Measurements from ENCODE around the gene NOP53.
"Not testable (repeated sequence)": the region's sequence is repeated elsewhere in the genome, so short reads cannot be mapped to it uniquely, and the experiment has no call there.

The NOP53 gene

DNA sequence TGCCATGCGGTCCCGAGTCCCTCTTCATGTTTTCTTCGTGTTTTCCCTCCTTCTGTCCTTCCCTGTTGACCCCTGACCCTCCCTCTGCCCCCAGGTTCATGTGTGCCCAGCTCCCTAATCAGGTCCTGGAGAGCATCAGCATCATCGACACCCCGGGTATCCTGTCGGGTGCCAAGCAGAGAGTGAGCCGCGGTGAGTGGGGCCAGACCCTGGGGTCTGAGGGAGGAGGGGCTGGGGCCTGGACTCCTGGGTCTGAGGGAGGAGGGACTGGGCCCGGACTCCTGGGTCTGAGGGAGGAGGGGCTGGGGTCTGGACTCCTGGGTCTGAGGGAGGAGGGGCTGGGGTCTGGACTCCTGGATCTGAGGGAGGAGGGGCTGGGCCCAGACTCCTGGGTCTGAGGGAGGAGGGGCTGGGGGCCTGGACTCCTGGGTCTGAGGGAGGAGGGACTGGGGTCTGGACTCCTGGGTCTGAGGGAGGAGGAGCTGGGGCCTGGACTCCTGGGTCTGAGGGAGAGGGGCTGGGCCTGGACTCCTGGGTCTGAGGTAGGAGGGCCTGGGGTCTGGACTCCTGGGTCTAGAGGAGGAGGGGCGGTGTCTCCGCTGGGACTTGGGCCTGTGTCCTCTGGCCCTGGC, 26.8 kb upstream of the NOP53 start:
- not testable (repeated sequence) for DNase-seq

DNA sequence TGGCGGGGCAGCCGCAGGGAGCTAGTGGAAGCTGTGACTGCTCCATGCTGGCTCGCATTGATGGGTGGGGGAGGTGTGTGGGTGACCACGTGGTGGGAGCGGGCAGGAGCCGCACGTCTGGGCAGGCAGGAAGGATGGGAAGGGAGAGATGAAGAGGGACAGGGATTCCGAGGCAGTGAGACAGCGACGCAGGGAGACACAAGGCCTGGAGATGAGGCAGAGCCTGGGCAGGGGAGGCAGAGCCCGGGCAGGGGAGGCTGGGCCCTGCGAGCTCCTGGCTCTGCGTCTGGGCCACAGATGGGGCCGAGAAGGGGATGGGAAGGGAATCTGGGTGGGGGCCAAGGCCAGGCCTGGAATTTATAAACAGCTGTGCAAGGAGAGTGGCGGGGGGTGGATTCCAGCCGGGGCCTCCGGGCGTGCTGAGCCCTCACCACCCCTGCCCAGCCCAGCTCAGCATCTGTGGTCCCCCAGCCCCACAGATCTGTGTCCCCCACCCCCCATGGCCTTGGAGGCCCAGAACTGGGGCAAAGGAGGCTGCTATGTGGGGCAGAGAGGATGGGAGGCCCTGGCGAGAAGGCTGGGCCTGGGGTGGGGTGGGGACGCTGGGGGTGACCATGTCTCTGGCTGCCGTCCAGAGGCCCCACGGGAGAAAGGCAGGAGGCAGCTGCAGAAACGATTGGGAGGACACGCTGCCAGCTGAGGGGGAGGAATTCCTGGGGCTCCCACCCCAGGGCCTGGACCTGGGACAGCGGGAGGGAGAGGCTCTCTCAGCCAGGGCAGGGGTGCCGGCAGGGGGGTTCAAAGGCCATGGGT, 26.1 kb upstream of the NOP53 start:
- peak in 1 of 2 donors; percentile 41 for DNase-seq

DNA sequence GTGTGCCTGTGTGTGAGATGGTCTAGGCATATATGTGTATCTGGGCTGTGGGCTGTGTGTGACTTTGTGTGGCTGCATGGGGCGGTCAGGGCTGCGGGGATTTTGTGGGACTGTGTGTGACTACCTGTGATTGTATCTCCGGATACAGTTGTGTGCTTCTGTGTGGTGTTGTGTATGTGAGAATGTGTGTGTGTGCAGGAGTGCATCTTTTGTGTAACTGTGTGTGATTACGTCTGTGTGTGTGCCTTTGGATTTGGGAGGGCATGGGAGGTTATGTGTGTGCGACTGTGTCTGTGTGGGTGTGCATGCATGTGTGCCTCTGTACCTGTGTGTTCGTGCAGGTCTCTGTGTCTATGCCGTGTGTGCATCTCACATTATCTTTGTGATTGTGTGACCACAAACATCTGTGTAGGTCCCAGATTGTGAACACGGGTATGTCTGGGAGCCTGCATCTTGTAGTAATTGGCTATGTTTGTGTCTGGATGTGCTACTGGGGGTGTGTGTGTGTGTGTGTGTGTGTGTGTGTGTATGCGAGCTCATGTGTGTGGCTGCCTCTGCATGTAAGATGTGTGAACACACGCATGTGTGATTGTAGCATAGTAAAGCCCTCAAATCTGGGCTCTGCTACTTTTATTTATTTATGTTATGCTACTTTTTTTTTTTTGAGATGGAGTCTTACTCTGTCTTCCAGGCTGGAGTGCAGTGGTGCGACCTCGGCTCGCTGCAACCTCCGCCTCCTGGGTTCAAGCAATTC, 24.5 kb upstream of the NOP53 start:
- no peak for DNase-seq

DNA sequence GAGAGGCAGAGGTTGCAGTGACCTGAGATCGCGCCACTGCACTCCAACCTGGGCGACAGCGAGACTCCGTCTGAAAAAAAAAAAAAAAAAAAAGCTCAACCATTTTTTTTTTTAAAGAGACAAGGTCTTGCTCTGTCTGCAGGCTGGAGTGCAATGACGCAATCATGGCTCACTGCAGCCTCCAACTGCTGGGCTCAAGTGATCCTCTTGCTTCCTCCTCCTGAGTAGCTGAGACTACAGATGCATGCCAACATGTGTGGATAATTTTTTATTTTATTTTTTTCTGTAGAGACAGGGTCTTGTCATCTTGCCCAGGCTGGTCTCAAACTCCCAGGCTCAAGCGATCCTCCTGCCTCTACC, 21.8 kb upstream of the NOP53 start:
- no peak for DNase-seq

DNA sequence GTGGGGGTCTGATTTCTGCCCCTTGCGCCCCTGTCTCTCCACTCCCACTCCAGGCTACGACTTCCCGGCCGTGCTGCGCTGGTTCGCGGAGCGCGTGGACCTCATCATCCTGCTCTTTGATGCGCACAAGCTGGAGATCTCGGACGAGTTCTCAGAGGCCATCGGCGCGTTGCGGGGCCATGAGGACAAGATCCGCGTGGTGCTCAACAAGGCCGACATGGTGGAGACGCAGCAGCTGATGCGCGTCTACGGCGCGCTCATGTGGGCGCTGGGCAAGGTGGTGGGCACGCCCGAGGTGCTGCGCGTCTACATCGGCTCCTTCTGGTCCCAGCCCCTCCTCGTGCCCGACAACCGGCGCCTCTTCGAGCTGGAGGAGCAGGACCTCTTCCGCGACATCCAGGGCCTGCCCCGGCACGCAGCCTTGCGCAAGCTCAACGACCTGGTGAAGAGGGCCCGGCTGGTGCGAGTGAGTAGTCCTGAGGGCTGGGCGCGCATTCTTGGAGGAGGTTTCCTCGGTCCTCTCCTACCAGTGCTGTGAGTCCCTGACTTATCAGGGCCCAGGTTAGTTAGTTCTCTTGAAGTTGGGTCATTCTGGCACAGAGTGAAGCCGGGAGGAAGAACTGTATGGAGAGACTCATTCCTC, 19.5 kb upstream of the NOP53 start:
- DNase-seq = no peak

DNA sequence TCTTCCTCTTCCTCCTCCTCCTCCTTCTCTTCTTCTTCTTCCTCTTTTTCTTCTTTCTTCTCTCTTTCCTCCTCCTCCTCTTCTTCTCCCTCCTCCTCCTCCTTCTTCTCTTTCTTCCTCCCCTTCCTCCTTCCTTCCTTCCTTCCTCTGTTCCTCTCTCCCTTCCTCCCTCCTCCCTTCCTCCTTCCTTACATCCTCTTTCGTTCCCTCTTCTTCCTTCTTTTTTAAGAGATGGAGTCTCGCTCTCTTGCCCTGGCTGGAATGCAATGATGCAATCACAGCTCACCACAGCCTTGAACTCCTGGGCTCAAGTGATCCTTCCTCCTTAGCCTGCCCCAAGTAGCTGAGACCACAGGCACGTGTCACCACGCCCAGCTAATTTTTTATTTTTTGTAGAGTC, 18.9 kb upstream of the NOP53 start:
- no peak for DNase-seq

DNA sequence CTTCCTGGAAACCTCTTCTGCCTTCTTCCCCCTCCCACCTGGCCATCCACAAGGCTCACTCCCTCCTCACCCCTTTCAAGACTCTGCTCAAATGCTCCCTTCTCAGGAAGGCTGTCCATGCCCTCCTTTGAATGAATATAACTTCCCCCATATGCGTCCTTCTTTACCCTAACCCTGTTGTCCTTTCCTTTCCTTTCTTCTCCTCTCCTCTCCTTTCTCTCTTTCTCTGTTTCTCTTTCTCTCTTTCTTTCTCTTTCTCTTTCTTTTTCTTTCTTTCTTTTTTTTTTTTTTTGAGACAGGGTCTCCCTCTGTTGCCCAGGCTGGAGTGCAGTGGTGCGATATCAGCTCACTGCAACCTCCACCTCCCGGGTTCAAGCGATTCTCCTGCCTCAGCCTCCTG, 17.1 kb upstream of the NOP53 start:
- DNase-seq = not testable (repeated sequence)

DNA sequence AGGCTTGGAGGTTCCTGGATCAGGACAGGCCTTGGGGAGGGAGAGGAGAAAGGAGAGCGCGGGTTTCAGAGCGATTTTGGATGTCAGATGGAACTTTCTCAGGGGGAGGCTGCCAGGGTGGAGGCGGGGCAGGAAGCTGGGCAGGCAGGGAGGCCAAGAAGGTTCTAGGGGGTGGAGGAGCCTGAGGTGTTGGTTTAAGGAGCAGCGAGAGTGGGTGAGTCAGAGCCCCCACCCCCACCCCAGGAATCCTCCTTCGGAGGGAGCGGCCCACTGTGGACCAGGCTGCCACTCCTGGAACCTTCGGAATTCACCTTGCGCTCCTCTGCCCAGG, 15.9 kb upstream of the NOP53 start:
- no peak for DNase-seq

DNA sequence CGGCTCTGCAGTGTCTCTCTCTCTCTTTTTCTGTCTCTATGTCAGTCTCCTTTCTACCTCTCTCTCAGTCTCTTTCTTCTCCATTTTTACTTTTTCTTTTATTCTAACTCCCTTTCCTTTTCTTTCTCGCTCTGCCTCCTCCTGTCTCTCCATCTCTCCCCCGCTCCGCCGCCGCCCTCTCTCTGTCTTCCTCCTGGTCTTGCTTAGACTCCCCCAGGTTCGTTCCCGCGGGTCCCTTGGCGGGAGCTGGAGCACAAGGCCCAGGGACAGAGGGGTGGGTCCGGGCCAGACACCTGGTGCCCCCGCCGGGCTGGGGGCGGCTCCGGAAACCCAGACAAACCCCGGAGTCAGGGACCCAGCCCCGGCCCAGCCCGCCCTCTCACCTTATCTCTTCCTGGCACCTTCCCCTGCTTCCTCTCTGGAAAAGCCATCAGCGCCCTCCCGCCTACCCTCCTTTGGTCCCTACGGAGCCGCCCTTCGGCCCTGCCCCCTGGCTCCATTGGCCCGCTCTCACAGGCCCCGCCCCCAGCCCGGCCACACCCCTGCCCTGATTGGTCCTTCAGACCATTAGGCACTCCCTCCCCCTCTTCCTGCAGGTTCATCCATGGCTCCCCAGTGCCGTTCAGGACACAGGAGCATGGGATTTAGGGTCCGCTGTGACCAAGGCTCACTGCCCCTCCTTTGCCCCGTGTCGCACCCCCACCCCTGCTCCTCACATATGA, 15.4 kb upstream of the NOP53 start:
- no peak for DNase-seq

DNA sequence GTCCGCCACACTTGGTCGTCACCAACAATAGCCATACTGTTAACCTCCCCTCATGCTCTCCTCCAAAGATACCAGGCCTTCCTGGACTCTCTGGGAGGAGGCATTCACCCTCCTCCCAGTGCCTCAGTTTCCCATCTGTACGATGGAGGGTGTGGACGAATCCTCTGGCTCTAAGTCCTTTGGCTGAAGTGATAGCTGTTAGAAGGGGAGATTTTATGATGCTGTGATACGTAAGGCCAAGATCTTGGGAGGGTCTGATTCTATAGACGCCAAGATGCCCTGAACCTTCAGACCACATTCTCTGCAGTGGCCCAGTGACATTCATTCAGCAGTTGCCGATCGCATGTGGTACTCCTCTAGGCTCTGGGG, 14.8 kb upstream of the NOP53 start:
- DNase-seq = no peak

DNA sequence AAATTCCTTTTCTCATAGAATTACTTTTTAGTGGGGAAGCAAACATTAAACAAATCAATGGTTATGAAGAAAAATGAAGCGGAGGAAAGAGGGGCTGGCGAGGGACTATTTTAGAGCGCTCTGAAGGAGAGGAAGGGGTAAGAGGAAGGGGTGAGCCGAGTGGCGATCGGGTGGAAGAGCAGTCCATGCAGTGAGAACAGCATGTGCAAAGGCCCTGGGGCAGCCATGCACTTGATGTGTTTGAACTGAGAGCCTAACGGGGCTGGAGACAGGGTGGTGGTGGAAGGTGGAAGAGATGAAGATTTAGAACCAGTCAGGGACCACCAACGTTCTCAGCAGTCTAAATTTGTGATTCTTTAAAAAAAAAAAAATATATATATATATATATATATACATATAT, 14.4 kb upstream of the NOP53 start:
- no peak for DNase-seq

DNA sequence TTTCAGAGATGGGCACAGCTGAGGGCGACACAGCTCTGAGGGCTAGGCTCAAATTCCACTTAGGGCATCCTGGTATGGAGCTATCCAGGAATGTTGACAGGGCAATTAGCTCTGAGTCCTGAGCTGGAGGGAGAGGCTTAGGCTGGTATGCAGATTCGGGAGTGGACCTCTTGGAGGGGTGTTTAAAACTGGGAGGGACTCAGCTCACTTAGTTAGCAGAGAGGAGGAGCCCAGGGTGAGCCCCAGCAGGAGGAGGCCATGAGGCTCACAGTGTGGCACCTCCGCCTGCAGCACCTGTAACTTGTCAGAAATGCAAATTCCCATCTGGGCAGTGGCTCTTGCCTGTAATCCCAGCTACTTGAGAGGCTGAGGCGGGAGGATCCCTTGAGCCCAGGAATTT, 10.2 kb upstream of the NOP53 start:
- no peak for DNase-seq

DNA sequence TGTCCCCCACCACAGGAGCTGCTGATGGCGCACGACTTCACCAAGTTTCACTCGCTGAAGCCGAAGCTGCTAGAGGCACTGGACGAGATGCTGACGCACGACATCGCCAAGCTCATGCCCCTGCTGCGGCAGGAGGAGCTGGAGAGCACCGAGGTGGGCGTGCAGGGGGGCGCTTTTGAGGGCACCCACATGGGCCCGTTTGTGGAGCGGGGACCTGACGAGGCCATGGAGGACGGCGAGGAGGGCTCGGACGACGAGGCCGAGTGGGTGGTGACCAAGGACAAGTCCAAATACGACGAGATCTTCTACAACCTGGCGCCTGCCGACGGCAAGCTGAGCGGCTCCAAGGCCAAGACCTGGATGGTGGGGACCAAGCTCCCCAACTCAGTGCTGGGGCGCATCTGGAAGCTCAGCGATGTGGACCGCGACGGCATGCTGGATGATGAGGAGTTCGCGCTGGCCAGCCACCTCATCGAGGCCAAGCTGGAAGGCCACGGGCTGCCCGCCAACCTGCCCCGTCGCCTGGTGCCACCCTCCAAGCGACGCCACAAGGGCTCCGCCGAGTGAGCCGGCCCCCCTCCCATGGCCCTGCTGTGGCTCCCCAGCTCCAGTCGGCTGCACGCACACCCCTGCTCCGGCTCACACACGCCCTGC, 4.4 kb upstream of the NOP53 start:
- DNase-seq = no peak

DNA sequence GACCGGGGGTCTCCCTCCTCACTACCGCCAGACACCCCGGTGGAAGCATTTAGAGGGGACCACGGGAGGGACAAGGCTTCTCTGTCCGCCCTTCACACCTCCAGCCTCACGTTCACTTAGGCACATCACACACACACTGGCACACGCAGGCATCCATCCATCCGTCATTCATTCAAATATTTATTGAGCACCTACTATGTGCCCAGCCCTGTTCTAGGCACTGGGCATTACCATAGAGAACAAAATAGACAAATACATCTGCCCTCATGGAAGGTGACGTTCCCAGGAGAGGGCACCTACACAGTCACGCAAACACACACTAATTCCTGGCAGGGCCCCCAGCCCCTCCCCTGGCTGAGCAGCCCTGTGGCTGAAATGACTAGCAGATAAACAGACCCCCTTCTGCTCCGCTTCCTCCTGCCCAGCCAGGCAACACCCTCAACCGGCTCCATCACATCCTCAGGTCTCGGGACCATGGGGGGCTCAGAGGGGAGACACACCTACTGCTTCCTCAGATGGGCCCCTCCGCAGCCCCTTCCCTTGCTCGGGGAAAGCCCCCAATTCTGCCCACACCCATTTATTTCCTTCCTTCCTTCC, 3.7 kb upstream of the NOP53 start:
- DNase-seq = no peak

DNA sequence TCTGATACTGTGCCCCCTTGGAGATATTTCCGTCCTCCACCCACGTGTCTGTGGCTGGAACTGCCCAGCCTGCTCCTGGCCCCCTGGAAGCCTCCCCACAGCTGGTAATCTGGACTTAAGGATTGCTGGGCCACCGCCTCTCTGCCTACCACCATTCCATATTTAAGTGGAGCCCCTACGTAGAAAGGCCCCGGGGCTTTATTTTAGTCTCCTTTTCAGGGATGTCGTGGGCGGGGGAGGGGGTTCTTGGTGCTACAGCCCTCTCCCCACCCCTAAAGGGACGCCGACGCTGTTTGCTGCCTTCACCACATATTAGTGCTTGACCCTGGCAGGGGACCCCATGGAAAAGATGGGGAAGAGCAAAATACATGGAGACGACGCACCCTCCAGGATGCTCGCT, 2.7 kb upstream of the NOP53 start:
- no peak for DNase-seq

DNA sequence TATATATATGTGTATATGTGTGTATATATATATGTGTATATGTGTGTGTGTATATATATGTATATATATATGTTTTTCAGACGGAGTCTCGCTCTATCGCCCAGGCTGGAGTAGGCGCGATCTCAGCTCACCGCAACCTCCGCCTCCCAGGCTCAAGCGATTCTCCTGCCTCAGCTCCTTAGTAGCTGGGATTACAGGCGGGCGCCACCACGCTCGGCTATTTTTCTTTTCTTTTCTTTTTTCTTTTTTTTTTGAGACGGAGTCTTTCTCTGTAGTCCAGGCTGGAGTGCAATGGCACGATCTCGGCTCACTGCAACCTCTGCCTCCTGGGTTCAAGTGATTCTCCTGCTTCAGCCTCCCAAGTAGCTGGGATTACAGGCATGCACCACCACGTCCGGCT, 783 bp downstream of the NOP53 start:
- not testable (repeated sequence) for DNase-seq

DNA sequence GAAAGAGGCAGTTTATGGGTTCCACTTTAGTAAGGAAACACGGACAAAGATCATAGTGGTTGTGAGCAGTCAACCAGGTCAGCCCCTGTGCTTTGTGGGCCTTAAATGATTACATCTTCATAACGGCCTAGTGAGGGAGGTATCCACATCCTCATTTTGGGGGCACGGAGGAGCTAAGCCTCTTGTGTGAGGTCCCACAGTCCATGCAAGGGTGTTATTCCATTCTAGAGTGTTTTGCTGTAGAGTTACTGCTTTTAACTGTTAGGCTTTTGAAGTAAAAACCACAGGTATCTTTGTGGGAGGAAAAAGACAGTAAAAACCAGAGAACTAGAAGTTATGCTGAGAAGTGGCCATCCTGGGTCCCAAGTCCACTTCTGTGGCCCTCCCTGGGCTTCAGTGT, 4.0 kb downstream of the NOP53 start:
- no peak for DNase-seq

DNA sequence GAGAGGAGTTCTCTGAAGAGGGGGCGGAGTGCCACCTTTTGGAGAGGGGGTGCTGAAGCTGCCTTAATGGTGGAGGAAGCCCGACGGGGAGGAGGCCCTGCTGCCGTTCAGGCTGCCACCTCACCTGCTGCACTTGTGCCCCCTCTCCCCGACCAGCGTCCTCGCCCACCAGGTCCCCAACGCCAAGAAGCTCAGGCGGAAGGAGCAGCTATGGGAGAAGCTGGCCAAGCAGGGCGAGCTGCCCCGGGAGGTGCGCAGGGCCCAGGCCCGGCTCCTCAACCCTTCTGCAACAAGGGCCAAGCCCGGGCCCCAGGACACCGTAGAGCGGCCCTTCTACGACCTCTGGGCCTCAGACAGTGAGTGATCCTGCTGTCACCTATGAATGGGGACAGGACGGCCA, 5.4 kb downstream of the NOP53 start:
- no peak for DNase-seq

DNA sequence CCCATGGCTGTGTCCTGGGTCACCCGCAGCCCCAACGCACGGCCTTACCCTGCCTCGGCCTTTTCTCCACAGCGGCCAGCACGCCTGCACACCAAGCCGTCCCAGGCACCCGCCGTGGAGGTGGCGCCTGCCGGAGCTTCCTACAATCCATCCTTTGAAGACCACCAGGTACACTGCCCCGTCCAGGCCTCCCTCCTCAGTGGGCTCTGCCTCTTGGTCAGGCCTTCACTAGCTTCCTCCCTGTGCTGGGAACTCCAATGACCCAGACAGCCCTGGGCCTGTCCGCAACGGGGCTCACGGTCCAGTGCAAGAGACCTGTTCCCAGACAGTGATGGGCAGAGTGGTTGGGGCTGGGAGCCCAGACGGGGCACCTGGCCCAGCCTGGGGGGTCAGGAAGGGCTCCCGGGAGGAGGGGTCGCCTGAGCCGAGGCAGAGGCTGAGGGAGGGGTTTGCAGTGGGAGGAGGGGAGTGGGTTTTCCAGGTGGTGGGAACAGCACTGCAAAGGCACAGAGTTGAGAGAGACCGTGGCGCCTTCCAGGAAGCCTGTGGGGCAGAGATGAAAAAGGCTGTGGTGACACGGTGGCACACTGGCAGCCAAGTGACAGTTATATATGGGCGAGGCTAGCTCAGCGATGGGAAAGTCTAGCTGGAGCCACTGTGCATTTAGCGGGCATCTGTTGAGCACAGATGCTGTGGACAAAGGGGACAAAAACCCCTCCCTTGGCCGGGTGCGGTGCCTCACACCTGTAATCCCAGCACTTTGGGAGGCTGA, 7.3 kb downstream of the NOP53 start:
- DNase-seq = no peak

DNA sequence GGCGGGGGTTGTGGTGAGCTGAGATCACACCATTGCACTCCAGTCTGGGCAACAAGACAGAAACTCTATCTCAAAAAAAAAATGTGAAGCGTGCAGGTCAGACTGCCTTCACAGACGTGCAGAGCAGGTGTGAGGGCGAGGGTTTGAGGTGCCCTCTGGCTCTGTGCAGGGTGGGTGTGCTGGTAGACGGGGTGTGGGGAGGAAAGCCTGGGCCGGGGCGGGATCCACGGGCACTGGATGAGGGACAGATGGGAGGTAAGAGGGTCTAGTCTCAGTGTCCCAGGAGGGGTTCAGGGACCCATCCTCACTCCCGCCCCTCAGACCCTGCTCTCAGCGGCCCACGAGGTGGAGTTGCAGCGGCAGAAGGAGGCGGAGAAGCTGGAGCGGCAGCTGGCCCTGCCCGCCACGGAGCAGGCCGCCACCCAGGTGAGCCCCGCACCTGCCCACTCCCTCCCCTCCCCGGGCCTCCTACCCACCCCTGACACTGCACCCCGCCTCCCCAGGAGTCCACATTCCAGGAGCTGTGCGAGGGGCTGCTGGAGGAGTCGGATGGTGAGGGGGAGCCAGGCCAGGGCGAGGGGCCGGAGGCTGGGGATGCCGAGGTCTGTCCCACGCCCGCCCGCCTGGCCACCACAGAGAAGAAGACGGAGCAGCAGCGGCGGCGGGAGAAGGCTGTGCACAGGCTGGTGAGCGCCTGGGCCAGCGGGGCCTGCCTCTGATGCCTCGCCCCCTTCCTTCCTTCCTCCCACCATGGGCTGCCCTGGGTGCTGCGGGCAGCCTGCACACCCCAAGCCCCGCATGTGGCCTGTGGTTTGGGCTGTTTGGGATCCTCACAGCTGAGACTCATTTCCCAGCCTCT, 9.1 kb downstream of the NOP53 start:
- DNase-seq = no peak

Measured in hippocampal formation (tissue), 2 donors.